Activated B cell treated with CpG ODN at 0.5 μM for 24 hours (primary cell): ENCODE measurements around the gene ANKRD55. TPM values are rescaled to one million over a fixed set of nuclear protein-coding genes. Genes with fewer than 3 reads are reported as not detected.

Experiments used
- ATAC-seq: fragments of 200-7000 bp; cut with Tn5 transposase; one replicate; pipeline ENCODE4 v1.10.0; 2021; ENCODE audit warnings: low read depth, mild to moderate bottlenecking, moderate library complexity
- CTCF ChIA-PET: fragments of 350-600 bp; sonication (Branson Sonifier 250); formaldehyde crosslinking; loops from one replicate; lab custom pipeline; 2021; ENCODE audit warnings: antibody characterized with exemption; lab: Charles Lee
- POLR2A ChIA-PET: fragments of 350-600 bp; sonication (Branson Sonifier 250); formaldehyde crosslinking; loops from one replicate; lab custom pipeline; 2021; ENCODE audit warnings: antibody characterized with exemption; lab: Charles Lee
- DNase-seq: peaks from one replicate; pipeline ENCODE4 v3.0.0; 2022
- H3K27ac Mint-ChIP-seq: one replicate; pipeline ENCODE4 v1.8.0; 2020; ENCODE audit warnings: mixed read lengths
- H3K27me3 Mint-ChIP-seq: one replicate; pipeline ENCODE4 v1.8.0; 2021; ENCODE audit warnings: mixed read lengths
- H3K36me3 Mint-ChIP-seq: one replicate; pipeline ENCODE4 v1.8.0; 2021; ENCODE audit warnings: low read depth, mixed read lengths
- H3K4me1 Mint-ChIP-seq: one replicate; pipeline ENCODE4 v1.8.0; 2021; ENCODE audit warnings: mixed read lengths
- H3K4me3 Mint-ChIP-seq: one replicate; pipeline ENCODE4 v1.8.0; 2020; ENCODE audit warnings: mild to moderate bottlenecking, mixed read lengths
- H3K9me3 Mint-ChIP-seq: one replicate; pipeline ENCODE4 v1.8.0; 2020; ENCODE audit warnings: mixed read lengths
- intact Hi-C: fragments of 100-400 bp; cut with micrococcal nuclease; formaldehyde crosslinking; loops from one replicate; pipeline ENCODE4 v1.15.1; 2024
- total RNA-seq: library from RNA; stranded (reverse); gene quantifications from 2 replicates; pipeline ENCODE4 v1.2.3, GENCODE V29; 2022
- TF ChIP-seq, protein P1 (sequence below): fragments of 200-600 bp; IDR thresholded peaks from one replicate; pipeline ENCODE4 v1.8.0; 2022; ENCODE audit warnings: antibody characterized with exemption, mild to moderate bottlenecking

ANKRD55 gene
- total RNA-seq, 1 donor from 2014 or later, result not detected

DNA sequence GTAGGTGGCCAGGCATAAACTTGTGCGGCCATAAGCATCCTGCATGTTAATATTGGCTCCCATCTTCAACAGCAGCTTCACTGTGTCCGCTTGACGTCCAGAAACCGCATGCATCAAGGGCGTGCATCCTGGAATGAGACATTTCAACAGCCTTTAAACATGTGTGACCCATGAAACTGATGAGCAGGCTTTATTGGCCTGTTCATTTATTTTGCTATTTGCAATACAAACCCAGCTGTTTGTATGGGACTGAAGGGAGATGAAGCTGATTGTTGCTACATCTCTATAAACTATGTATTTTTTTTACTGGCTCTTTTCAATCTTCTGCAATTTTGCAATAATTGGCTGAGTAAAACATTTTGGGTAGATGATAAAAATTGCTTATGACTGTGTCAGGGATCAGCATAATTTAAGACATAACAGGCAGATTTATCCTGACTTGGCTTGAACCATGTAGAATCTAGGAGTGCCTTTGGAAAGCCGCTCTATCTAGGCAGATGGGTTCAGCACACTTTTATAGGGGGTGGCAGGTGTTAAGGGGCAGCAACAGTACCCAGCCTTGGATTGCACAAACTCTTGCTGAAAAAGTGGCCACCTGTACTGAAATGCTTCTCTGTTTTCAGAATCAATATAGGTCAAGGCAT, 56.9 kb downstream of the ANKRD55 start:
- no peak for DNase-seq
- no peak overlapping the region for H3K4me3 Mint-ChIP-seq
- no peaks in the 10 kb centered on the region for H3K9me3 Mint-ChIP-seq
- CTCF ChIA-PET, result no interaction called here
- H3K4me1 Mint-ChIP-seq, result no peaks in the 10 kb centered on the region
- H3K27me3 Mint-ChIP-seq, result peaks cover 4% of the 10 kb centered on the region
- TF ChIP-seq, protein P1, sequence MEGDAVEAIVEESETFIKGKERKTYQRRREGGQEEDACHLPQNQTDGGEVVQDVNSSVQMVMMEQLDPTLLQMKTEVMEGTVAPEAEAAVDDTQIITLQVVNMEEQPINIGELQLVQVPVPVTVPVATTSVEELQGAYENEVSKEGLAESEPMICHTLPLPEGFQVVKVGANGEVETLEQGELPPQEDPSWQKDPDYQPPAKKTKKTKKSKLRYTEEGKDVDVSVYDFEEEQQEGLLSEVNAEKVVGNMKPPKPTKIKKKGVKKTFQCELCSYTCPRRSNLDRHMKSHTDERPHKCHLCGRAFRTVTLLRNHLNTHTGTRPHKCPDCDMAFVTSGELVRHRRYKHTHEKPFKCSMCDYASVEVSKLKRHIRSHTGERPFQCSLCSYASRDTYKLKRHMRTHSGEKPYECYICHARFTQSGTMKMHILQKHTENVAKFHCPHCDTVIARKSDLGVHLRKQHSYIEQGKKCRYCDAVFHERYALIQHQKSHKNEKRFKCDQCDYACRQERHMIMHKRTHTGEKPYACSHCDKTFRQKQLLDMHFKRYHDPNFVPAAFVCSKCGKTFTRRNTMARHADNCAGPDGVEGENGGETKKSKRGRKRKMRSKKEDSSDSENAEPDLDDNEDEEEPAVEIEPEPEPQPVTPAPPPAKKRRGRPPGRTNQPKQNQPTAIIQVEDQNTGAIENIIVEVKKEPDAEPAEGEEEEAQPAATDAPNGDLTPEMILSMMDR, result no peak
- no peak for ATAC-seq
- POLR2A ChIA-PET, result no interaction called here
- no peak overlapping the region for H3K27ac Mint-ChIP-seq
- intact Hi-C loops, result no loop called here
- no peaks in the 10 kb centered on the region for H3K36me3 Mint-ChIP-seq

DNA sequence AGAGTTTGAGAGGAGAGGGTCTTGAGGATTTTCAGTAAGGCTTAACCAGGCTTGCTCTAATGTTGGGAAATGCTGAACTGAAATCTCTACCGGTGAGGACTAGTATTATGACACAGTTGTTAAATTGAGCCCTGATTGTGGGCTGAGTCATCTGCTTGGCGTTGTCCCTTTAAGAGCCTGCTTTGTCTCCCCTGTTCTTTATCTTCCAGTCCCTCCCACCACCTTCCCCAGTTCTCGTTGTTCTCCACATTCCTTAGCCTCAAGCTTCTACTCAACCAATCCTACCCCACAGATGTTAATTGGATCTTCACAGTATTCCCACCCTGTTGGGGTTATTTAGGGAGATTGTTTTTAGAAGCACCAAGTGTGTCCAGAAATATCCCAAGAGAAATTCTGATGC, 57.6 kb downstream of the ANKRD55 start:
- TF ChIP-seq, protein P1, result no peak
- DNase-seq (no peak), ATAC-seq (no peak)
- Mint-ChIP-seq H3K4me1 (no peaks in the 10 kb centered on the region), H3K9me3 (no peaks in the 10 kb centered on the region), H3K27me3 (peaks cover 9% of the 10 kb centered on the region), H3K4me3 (no peak overlapping the region), H3K27ac (no peak overlapping the region), H3K36me3 (no peaks in the 10 kb centered on the region)
- POLR2A ChIA-PET, result no interaction called here
- intact Hi-C loops, result no loop called here
- CTCF ChIA-PET, result no interaction called here

DNA sequence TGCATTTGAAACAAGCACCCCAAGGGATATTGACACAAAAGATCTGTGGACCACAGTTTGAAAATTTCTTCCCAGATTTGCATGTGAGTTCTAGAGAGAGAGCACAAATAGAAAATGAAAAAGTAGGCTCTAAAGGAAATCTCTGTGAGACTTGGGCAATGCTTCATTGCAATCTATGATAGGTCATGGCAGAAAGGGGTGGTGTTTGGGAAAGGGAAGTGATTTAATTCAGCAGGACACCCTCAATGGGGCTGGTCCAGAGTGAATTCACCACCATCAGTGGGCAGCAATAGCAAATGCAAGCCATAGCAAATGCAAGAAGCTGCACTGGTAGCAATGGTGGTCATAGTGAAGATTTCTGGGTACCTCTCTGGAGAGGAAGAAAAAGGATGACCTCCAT, 58.1 kb downstream of the ANKRD55 start:
- TF ChIP-seq, protein P1, result no peak
- ChIA-PET POLR2A (no interaction called here), CTCF (no interaction called here)
- ATAC-seq (no peak), DNase-seq (no peak)
- intact Hi-C loops, result no loop called here
- Mint-ChIP-seq H3K27ac (no peak overlapping the region), H3K4me3 (no peak overlapping the region), H3K9me3 (no peaks in the 10 kb centered on the region), H3K4me1 (no peaks in the 10 kb centered on the region), H3K27me3 (peaks cover 12% of the 10 kb centered on the region), H3K36me3 (no peaks in the 10 kb centered on the region)

DNA sequence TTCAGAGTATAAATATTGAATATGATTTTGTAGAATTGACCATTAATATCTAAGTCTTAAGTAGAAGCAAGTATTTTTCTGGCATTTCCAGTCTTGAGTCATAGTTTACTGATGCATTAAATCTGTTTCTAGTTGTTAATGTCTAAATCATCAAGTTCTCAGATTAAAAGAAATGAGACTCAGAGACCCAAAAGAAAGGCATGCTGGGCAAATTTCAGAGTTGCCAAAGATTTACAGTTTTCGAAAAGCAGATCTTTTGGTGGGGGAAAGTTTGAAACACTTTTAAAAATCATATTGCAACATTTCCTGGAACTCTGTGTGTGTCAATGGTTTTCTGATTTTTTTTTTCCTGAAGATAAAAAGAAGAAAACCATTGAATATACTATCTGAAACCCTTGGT, 60.9 kb downstream of the ANKRD55 start:
- H3K36me3 Mint-ChIP-seq, result no peaks in the 10 kb centered on the region
- no peak overlapping the region for H3K27ac Mint-ChIP-seq
- intact Hi-C loops, result no loop called here

DNA sequence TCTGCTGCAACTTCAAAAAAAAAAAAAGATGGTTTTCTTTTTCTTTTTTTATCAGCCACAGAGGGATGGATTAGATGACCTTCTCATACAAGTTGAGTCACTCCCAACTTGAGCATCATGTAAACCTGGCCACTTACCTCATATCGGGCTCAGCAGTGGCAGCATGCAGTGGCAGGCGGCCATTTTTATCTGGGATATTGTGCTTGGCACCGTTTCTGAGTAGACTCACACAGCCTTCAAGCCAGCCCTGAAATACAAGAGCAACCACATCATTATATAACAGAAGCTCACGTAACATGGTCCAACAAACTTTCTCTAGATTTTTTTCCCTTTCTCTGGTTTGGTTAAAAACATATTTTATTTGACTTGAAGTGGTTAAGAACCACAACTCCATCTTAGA, 62.6 kb downstream of the ANKRD55 start:
- CTCF ChIA-PET, result no interaction called here
- intact Hi-C loops, result no loop called here
- POLR2A ChIA-PET, result no interaction called here
- Mint-ChIP-seq H3K9me3 (no peaks in the 10 kb centered on the region), H3K36me3 (no peaks in the 10 kb centered on the region), H3K27me3 (peaks cover 20% of the 10 kb centered on the region), H3K4me1 (no peaks in the 10 kb centered on the region), H3K4me3 (no peak overlapping the region), H3K27ac (no peak overlapping the region)
- TF ChIP-seq, protein P1, result no peak
- ATAC-seq (no peak), DNase-seq (no peak)

More for the DNA sequence above, 60.9 kb downstream of the ANKRD55 start:
- Mint-ChIP-seq H3K4me3 (no peak overlapping the region), H3K27me3 (peaks cover 20% of the 10 kb centered on the region), H3K9me3 (no peaks in the 10 kb centered on the region), H3K4me1 (no peaks in the 10 kb centered on the region)
- no peak for DNase-seq
- ChIA-PET POLR2A (no interaction called here), CTCF (no interaction called here)
- ATAC-seq, result no peak
- TF ChIP-seq, protein P1, result no peak
